ENCODE results near the gene UBR4.

DNA sequence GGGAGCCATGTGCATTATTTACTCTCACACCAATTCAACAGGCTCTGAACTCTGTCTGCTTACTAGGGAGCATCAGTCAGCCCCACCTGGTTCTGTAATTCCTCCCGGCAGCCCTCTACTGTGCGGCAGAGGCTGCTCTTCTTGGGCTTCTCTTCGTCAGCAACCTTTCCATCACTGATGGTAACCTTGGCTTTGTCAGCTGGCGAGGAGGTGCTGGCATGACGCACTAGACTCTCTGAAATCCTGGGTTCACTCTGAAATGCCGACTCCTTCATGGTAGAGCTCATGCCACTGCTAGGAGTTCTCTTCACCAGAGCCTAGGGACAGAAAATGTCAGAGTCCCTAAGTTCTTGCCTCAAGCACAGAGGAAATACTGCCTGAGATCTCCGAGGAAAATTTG lies 49.2 kb downstream of the UBR4 start:
- TF ChIP-seq, protein P1, sequence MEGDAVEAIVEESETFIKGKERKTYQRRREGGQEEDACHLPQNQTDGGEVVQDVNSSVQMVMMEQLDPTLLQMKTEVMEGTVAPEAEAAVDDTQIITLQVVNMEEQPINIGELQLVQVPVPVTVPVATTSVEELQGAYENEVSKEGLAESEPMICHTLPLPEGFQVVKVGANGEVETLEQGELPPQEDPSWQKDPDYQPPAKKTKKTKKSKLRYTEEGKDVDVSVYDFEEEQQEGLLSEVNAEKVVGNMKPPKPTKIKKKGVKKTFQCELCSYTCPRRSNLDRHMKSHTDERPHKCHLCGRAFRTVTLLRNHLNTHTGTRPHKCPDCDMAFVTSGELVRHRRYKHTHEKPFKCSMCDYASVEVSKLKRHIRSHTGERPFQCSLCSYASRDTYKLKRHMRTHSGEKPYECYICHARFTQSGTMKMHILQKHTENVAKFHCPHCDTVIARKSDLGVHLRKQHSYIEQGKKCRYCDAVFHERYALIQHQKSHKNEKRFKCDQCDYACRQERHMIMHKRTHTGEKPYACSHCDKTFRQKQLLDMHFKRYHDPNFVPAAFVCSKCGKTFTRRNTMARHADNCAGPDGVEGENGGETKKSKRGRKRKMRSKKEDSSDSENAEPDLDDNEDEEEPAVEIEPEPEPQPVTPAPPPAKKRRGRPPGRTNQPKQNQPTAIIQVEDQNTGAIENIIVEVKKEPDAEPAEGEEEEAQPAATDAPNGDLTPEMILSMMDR (IDR thresholded peaks at IDR 0.05) = no peak
- TF ChIP-seq, protein P2, sequence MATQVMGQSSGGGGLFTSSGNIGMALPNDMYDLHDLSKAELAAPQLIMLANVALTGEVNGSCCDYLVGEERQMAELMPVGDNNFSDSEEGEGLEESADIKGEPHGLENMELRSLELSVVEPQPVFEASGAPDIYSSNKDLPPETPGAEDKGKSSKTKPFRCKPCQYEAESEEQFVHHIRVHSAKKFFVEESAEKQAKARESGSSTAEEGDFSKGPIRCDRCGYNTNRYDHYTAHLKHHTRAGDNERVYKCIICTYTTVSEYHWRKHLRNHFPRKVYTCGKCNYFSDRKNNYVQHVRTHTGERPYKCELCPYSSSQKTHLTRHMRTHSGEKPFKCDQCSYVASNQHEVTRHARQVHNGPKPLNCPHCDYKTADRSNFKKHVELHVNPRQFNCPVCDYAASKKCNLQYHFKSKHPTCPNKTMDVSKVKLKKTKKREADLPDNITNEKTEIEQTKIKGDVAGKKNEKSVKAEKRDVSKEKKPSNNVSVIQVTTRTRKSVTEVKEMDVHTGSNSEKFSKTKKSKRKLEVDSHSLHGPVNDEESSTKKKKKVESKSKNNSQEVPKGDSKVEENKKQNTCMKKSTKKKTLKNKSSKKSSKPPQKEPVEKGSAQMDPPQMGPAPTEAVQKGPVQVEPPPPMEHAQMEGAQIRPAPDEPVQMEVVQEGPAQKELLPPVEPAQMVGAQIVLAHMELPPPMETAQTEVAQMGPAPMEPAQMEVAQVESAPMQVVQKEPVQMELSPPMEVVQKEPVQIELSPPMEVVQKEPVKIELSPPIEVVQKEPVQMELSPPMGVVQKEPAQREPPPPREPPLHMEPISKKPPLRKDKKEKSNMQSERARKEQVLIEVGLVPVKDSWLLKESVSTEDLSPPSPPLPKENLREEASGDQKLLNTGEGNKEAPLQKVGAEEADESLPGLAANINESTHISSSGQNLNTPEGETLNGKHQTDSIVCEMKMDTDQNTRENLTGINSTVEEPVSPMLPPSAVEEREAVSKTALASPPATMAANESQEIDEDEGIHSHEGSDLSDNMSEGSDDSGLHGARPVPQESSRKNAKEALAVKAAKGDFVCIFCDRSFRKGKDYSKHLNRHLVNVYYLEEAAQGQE (IDR thresholded peaks at IDR 0.05; ENCODE audit: insufficient read depth in 1 of 2, low read depth in 2 of 2, low read length in 1 of 2) = no peak
- TF ChIP-seq POLR2AphosphoS5 (IDR thresholded peaks at IDR 0.05; ENCODE audit: low read depth, low read length) = no peak

Measured in Panc1 (cell line).